Astrocyte of the hippocampus (primary cell): ENCODE data around the gene AGER.
"Not testable (repeated sequence)": the region's sequence is repeated elsewhere in the genome, so short reads cannot be mapped to it uniquely, and the experiment has no call there.

Source experiments
- DNase-seq: peaks from one replicate; pipeline ENCODE4 v3.0.0; 2011; ENCODE audit warnings: low read depth, low spot score

AGER gene

DNA sequence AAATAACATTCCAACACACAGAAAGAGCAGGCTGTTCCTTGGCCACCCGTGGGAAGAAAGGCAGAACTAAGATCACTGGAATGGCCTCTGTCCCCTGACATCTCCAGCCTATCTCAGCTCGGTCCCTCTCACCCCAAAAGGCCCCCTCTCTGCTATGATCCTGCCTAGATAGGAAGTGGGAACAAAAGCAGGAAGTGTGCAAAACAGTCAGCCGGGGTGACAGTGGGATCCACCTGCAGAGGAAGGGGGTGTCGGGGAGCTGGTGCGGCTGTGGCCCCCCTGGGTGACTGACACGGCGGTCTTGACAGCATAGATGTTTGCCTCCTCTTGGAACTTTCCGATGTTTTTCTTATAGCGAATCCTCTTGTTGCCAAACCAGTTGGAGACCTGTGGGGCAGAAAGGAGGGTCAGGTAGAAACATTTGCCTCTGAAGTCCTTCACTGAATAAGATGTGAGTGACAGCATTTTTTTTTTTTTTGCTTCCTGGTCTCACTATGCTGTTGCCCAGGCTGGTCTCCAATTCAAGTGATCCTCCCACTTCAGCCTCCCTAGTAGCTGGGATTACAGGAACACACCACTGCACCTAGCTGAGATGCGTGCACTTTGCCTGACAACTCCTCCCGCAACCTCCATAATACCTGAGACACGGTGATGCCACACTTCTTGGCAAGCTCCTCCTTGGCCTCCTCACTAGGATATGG lies 3.1 kb upstream of the AGER start:
- DNase-seq, result no peak

- not testable (repeated sequence) for DNase-seq
Observed at GRCh38 chr6:32186151-32186840, 2.2 kb upstream of the AGER start.

GRCh38 chr6:32185681-32186131 lies 1.7 kb upstream of the AGER start:
- DNase-seq, result peak; percentile 89

GRCh38 chr6:32183483-32184083 lies 470 bp downstream of the AGER start:
- DNase-seq, result no peak

- no peak for DNase-seq
Observed at GRCh38 chr6:32183030-32183429, 1.0 kb downstream of the AGER start.

DNA sequence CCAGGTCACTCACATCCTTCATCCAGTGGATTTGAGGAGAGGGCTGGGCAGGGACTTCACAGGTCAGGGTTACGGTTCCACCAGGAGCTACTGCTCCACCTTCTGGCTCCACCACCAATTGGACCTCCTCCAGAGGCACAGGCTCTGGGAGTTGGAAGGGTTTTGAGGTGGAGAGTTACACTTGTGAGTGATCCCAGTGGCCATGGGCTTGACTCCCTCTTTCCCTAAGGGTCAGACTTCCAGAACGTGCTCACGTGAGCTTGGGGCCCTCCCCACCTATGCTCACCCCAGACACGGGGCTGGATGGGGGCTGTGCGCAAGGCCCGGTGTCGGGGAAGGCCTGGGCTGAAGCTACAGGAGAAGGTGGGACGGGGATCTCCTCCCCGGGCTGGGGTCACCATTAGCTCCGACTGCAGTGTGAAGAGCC lies 1.5 kb downstream of the AGER start:
- no peak for DNase-seq

DNA sequence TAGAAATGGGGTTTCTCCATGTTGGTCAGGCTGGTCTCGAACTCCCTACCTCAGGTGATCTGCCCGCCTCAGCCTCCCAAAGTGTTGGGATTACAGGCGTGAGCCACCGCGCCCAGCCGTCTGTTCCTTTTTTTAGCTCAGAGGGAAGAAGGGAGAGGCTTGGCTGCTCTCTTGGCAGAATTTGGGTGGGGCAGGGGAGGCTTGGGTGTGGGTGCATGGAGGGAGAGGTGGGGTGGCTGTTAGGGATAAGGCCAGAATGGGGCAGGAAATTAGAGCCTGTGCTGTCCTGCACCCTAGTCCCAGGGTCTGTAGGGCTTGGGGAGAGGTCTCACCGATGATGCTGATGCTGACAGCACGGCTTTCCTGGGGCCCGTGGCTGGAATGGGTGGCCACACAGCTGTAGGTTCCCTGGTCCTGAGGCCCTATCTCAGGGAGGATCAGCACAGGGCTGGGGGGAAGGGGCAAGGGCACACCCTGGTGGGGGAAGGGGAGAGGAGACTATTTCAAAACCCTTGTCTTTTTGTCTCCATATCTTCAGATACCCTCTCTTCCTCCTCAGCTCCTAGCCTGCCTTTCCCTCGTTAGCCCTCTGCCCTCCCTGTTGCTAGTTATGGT lies 2.0 kb downstream of the AGER start:
- DNase-seq, result no peak

DNA sequence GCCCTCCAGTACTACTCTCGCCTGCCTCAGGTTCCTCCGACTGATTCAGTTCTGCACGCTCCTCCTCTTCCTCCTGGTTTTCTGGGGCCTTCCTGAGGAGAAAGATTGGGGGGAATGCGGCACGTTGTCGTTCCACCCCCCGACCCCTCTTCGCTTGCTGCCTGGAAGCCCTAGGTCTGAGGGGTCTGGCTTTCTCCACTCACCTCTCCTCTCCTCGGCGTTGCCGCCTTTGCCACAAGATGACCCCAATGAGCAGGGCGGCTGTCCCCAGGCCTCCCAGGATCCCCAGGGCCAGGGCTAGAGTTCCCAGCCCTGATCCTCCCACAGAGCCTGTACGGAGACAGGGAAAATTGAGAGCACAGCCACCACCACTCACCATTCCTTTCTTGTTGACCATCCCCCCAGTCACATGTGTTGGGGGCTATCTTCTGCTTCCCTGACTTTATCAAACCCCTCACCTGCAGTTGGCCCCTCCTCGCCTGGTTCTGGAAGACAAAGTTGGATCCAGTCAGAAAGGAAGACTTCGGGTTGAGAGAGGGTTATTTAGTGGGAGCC lies 2.8 kb downstream of the AGER start:
- DNase-seq, result no peak

- no peak for DNase-seq
Observed at GRCh38 chr6:32179766-32180405, 4.2 kb downstream of the AGER start.

- DNase-seq, result peak; percentile 39
Observed at GRCh38 chr6:32178547-32179440, 5.3 kb downstream of the AGER start.

DNA sequence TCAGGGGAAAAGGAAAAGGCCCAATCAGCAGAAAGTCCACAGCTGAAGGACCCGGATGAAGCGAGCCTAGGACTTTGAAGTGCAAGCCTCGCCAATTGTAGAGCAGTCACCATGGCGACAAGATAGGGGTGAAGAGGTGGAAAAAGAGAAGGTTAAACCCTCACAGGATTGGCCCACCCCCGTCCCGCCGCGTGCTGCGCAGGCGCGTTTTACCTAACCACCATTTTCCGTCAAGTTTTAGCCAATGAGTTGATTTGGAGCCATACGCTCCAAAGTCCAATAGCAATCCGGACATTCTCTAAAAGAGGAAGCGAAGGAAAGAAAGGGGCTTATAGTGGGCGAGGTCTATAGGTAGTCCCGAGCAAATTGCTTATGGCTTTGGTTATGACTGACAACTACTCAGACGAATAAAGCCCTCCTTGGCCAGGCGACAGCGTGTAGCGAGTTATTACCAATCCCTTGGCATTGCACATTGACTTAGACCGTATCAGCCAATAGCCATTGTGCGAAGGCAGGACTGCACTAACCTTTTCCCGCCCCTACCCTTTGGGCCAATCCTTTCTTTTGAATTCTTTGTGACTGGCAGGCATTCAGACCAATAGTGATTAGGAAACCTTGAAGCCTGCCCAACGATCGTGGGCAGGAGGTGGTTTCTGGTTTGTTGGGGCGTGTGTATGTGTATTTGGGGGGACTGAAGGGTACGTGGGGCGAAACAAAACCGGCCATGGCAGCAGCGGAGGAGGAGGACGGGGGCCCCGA lies 6.1 kb downstream of the AGER start, which contains the start of gene RNF5:
Gene RNF5, plus strand, starts transcription at position 618 of the 759 bp plus-strand sequence. Its CDS starts 107 bp downstream, at position 725.
- DNase-seq, result peak; percentile 100

- DNase-seq, result no peak
Observed at GRCh38 chr6:32177183-32177787, 6.8 kb downstream of the AGER start.

GRCh38 chr6:32176476-32177182 lies 7.4 kb downstream of the AGER start:
- no peak for DNase-seq

DNA sequence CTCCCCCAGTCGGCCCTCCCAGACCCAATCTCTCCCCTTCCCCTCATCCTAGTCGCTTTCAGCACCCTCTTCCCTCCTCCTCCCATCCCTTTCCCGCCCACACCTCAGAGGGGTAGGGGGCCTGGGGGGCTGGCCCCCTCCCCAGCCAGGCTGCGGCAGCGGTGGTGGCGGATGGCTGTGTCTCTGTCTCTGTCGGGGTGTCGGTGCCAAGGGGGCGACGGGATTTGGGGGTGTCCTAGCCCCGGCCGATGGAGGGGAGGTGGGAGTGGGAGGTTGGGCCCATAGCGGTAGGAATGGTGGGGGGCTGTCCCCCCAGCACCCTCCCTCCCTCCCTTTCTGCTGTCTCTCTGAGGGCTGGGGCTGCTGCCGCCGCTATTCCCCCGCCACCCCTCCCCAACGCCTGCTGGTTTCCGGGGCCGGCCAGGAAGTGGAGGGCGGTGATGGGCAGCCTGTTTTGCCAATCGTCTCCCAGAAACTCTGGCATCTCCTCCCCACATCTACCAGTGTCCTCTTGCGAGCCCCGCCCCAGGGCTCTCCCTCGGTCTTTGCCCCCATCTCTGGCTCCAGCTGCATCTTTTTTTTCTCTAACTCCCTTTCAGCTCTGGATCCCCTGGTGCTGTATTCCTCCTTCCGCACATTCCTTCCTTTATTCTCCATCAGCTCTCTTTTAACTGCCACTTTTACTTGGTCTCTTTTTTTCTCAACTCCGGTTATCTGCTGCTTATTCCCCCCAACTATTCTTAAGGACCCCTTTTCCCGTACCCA lies 8.2 kb downstream of the AGER start, which contains the start of gene AGPAT1:
Gene AGPAT1, minus strand, starts transcription at position 374 of the 765 bp plus-strand sequence. CDS start 4,588 bp downstream, outside the sequence.
- DNase-seq, result peak; percentile 99

GRCh38 chr6:32175322-32175710 lies 8.7 kb downstream of the AGER start:
- no peak for DNase-seq

GRCh38 chr6:32174416-32174815 lies 9.6 kb downstream of the AGER start:
- DNase-seq, result no peak

GRCh38 chr6:32173051-32173727 lies 10.9 kb downstream of the AGER start:
- DNase-seq, result no peak
